HG03159 (cell line): ENCODE measurements around the gene DGCR6L.
"Not testable (repeated sequence)": the region's sequence is repeated elsewhere in the genome, so short reads cannot be mapped to it uniquely, and the experiment has no call there.

Source experiments
- ATAC-seq: cut with Tn5 transposase; IDR thresholded peaks from one replicate; pipeline ENCODE4 v1.9.1; 2021; ENCODE audit warnings: mild to moderate bottlenecking, moderate library complexity; ENCODE audit not compliant: unreplicated experiment

Gene DGCR6L

GRCh38 chr22:20319745-20320658, at the start of gene DGCR6L:
TSS of gene DGCR6L (minus strand) at chr22:20320060. CDS start at chr22:20319988, 72 bp downstream.
- ATAC-seq, result peak; percentile 71

DNA sequence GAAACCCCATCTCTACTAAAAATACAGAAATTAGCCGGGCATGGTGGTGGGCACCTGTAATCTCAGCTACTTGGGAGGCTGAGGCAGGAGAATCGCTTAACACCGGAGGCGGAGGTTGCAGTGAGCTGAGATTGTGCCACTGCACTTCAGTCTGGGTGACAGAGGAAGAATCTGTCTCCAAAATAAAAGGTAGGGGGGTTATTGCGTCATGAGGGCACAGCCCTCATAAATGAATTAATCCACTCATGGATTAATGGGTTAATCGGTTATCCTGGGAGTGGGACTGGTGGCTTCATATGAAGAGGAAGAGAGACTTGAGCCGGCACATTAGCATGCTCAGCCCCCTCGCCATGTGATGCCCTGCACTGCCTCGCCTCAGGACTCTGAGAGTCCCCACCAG, 49.0 kb upstream of the DGCR6L start:
- ATAC-seq, result not testable (repeated sequence)

- ATAC-seq, result not testable (repeated sequence)
These were observed 47.0 kb upstream of the DGCR6L start for GRCh38 chr22:20366841-20367240.

GRCh38 chr22:20364335-20365260, 44.7 kb upstream of the DGCR6L start:
- ATAC-seq, result not testable (repeated sequence)

- not testable (repeated sequence) for ATAC-seq
These were observed 42.5 kb upstream of the DGCR6L start for GRCh38 chr22:20362403-20362802.

- ATAC-seq, result not testable (repeated sequence)
These were observed 41.9 kb upstream of the DGCR6L start for GRCh38 chr22:20361752-20362229.

GRCh38 chr22:20360866-20361751, 41.2 kb upstream of the DGCR6L start:
- ATAC-seq, result not testable (repeated sequence)

DNA sequence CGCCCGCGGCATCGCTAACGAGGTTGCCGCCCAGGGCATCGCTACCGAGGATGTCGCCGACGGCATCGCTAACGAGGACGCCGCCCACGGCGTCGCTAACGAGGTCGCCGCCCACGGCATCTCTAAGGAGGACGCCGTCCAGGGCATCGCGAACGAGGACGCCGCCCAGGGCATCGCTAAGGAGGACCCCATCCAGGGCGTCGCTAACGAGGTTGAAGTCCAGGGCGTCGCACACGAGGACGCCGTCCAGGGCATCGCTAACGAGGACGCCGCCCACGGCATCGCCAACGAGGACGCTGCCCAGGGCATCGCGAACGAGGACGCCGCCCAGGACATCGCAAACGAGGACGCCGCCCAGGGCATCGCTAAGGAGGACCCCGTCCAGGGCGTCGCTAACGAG, 40.4 kb upstream of the DGCR6L start:
- ATAC-seq, result not testable (repeated sequence)

GRCh38 chr22:20358503-20359239, 38.8 kb upstream of the DGCR6L start:
- ATAC-seq, result not testable (repeated sequence)

- ATAC-seq, result not testable (repeated sequence)
These were observed 38.1 kb upstream of the DGCR6L start for GRCh38 chr22:20357967-20358366.

DNA sequence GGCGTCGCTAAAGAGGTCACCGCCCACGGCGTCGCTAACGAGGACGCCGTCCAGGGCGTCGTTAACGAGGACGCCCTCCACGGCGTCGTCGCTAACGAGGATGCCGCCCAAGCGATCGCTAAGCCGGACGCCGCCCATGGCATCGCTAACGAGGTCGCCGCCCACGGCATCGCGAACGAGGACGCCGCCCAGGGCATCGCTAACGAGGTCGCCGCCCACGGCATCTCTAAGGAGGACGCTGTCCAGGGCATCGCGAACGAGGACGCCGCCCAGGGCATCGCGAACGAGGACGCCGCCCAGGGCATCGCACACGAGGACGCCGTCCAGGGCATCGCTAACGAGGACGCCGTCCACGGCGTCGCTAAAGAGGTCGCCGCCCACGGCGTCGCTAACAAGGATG, 37.0 kb upstream of the DGCR6L start:
- not testable (repeated sequence) for ATAC-seq

GRCh38 chr22:20355939-20356636, 36.2 kb upstream of the DGCR6L start:
- ATAC-seq, result not testable (repeated sequence)

DNA sequence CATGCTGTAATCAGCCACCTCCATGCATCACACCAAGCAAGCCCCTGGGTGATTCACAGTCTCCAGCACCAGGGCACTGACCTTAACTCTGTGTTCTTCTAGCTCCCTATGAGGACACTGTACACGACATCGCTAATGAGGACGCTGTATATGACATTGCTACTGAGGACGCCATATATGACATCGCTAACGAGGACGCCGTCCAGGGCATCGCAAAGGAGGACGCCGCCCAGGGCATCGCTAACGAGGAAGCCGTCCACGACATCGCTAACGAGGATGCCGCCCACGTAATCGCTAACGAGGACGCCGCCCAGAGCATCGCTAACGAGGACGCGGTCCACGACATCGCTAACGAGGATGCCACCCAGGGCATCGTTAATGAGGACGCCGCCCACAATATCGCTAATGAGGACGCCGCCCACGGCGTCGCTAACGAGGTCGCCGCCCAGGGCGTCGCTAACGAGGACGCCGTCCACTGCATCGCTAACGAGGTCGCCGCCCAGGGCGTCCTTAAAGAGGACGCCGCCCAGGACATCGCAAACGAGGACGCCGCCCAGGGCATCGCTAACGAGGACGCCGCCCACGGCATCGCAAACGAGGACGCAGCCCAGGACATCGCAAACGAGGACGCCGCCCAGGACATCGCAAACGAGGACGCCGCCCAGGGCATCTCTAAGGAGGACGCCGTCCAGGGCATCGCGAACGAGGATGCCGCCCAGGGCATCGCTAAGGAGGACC, 34.5 kb upstream of the DGCR6L start:
- ATAC-seq, result no peak

GRCh38 chr22:20352536-20352935, 32.7 kb upstream of the DGCR6L start:
- not testable (repeated sequence) for ATAC-seq

- not testable (repeated sequence) for ATAC-seq
These were observed 26.7 kb upstream of the DGCR6L start for GRCh38 chr22:20346553-20346952.

GRCh38 chr22:20338291-20338690, 18.4 kb upstream of the DGCR6L start:
- not testable (repeated sequence) for ATAC-seq

- not testable (repeated sequence) for ATAC-seq
These were observed 17.9 kb upstream of the DGCR6L start for GRCh38 chr22:20337807-20338206.

GRCh38 chr22:20336561-20336960, 16.7 kb upstream of the DGCR6L start:
- ATAC-seq, result not testable (repeated sequence)
